ENCODE data around the gene UGT1A3.

Gene UGT1A3

GRCh38 chr2:233795735-233796171, 66.9 kb downstream of the UGT1A3 start:
- DNase-seq (ENCODE audit: low read depth), result no peak

GRCh38 chr2:233796254-233796653, 67.4 kb downstream of the UGT1A3 start:
- DNase-seq (ENCODE audit: low read depth), result no peak

GRCh38 chr2:233798335-233799086, 69.7 kb downstream of the UGT1A3 start:
- DNase-seq (ENCODE audit: low read depth), result no peak

GRCh38 chr2:233799087-233799665, 70.3 kb downstream of the UGT1A3 start:
- DNase-seq (ENCODE audit: low read depth), result no peak

DNA sequence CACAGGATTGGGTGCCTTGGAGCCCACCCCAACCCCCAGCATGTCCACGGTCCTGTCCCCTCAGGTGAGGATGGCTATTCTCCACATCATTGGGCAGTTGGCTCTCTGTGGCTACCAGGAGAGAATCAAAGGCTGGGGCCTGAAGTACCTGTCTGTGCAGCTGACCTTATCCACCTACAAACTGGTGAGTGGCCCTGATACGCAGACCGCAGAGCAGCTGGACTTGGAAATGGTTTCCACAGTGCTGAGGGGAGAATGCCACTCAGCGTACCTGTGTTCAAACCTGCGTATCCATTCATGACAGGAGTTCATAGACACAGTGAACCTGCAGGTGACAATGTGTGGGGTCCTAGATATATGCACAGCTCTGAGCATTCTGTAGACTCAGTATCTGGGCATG, 70.9 kb downstream of the UGT1A3 start:
- DNase-seq (ENCODE audit: low read depth), result no peak

DNA sequence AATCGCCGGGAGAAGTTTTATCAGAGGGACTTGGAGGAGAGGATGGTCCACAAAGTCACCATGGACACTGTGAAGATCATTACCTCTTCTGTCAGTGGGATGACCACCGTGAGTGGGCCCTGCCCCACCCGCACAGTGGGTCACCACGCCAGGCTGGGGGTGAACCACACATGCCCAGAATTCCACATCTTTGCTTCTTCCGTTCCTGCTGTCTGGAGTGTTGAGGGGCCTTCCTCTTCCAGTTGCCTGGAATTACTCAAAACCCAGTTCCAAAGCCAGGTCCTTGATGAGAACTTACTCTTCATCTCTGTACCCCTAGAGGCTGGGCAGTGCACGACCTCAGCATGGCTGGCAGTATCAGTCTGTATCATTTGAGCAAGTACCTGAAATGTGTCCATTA, 71.4 kb downstream of the UGT1A3 start:
- DNase-seq (ENCODE audit: low read depth), result no peak

DNA sequence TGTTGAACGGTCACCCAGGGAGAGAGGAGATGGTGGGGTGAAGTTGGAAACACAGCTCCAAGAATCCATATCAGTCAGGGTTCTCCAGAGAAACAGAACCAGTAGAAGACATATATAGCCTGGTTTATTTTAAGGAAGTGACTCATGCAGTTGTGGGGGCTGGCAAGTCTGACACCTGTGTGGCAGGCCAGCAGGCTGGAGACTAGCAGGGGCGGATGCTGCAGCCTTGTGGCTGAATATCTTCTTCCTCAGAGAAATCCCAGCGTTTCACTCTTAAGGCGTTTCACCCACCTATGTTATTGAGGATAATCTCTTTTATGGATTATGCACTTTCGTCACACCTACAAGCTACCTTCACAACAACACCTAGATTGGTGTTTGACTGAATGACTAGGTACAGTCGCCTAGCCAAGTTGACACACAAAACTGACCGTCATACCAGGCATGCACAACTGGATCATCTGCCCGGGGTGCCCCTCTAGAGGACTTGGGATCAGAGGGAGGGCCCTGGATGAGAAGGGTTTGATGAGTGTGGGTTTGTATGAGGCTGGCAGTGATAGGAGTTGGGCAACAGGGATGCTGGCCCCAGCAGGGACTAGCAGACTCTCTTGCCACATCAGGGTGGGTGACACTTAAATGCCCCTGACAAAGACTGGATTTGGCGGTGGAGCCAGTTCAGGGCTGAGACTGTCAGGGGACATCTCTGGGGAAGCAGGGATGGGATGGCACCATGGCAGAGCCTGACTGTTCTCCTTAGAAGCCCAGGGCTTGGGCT, 72.7 kb downstream of the UGT1A3 start:
- no peak for DNase-seq (ENCODE audit: low read depth)

GRCh38 chr2:233802132-233802815, 73.4 kb downstream of the UGT1A3 start:
- DNase-seq (ENCODE audit: low read depth), result no peak

DNA sequence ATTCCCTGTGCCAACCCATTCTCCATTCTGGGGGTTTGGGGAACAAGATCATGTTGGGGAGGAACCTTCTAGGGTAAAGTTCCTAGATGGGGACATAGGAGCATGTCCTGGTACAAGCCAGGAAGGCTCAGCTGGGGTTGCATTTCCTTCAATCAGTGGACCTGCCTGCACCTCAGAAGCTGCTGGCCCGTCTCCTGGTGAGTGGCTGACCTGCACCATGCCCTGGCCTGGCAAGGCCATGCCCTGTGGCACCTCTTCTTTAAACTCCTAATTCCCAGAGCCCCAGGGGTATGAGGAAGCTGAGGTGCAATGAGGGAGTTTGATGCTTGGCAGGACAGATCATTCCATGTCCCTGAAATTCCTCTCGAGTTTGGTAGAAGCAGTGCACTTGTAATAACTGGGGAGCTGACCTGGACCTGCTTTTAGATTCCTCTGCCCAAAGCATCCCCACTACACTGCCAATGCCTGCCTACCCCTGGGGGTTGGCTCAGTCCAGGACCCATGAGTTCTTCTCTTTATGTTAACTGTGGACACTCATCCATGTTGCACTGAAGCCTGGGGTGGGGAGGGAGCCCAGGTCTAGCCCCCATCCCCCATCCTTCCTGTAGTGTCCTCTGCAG, 74.6 kb downstream of the UGT1A3 start:
- no peak for DNase-seq (ENCODE audit: low read depth)

DNA sequence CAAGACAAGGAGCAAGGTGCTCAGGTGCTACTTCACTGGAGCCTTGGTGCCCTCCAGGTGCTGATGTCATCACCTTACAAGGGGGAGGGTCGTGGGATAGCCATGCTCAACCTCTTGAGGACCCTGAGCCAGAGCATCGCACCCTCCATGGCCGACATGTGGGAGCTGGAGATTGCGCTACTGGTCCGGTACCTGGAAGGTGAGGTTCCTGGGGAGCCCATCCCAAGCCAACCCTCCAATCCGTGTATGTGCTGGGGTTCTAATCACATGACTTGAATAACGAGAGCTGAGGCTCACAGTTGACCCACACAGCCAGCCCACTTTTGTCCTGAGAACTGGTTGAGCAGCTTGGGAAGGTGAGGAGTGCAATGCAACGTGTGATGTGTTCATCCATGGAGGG, 75.2 kb downstream of the UGT1A3 start:
- DNase-seq (ENCODE audit: low read depth), result no peak

DNA sequence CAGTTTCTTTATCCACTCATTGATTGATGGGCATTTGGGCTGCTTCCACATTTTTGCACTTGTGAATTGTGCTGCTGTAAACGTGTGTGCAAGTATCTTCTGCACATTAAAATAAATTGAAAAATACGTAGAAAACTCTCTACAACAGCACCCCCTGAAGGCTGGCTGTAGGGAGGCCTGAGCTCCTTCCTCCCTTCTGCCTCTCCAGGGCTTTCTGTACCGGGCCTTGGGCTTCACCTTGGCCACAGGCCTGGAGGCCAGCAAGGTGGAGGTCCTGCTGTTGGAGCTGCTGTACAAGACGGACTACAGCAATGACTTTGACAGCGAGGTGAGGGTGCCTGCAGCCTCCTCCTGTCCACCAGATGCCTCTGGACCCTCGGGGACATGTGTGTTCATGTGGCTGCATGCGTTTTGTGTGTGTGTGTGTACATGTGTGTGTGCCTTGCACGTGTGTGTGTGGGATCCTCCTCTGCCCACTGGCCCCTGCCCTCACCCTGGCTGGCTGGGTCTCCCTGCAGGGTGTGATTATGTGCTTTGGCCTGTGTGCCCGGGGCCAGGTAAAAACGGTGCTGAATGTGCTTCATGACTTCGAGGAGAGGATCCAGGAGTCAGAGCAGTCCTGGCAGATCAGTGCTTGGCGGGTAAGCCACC, 78.5 kb downstream of the UGT1A3 start:
- no peak for DNase-seq (ENCODE audit: low read depth)

GRCh38 chr2:233807966-233808935, 79.4 kb downstream of the UGT1A3 start:
- no peak for DNase-seq (ENCODE audit: low read depth)

DNA sequence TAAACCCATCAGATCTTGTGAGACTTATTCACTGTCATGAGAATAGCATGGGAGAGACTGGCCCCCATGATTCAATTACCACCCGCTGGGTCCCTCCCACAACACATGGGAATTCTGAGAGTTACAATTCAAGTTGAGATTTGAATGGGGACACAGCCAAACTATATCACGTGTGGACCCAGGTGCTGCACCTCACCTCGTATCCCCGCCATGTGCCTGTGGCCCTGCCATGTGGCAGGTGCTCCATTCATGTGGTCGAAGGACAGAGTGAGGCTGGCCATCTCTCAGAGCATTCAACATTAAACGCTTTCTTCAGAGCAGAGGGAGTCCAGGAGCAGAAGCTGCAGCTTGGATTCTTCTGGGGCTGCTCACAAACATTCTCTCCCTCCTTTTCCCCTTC, 81.5 kb downstream of the UGT1A3 start:
- no peak for DNase-seq (ENCODE audit: low read depth)

DNA sequence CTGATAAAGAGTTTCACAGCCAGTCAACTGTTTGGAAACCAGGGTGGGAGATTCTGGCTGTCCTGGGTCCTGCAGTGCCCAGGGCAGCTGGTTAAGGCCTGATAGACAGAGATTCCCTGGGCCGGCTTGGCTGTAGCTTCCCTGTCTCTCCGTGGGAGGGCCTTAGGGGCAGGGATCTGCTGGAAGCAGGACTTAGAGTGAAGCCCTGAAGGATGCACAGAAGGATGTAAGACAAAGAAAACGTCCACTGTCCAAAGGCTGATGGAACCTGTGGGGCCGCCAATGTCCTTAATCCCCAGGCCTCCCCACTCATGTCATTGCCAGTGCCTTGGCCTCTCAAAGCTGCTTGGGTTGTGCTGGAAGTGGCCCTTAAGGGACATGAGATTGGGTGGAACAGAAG, 82.2 kb downstream of the UGT1A3 start:
- DNase-seq (ENCODE audit: low read depth), result no peak

- DNase-seq (ENCODE audit: low read depth), result no peak
Observed at GRCh38 chr2:233811732-233812131, 82.9 kb downstream of the UGT1A3 start.

DNA sequence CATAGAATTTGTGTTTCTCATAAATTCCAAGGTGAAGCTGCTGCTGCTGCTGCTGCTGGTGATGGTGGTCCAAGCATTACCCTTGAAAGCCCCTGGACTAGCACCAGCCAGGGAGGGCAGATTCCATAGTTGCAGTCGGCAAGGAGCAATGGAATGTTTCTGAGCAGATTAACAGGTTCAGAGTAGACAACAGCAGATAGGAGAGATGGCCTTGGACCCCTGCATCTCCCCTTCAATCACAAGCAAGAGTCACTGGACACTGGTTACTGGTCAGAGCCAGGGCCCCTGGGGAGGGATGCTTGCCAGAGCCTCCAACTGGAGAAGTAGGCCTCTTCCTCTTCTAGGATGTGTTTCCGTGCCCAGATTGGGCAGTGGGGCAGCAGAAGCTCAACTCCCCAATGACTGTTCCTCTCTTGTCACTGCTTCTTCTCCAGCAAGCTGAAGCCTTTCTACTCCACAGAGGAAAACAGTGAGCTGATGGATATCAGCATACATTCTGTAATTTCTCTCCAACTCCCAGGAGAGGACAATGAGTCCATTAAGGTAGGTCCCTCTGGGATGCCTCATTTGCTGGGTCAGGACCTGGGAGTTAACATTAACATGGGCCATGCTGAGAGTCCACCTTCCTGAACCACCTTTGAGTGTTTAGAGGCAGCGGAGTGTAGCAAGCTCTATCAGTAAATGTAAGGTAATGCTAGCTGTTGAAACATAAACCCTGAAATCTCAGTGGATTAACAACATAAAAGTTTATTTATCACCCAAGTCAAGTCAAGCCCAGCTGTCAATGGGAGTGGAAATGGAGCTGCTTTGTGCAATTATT, 84.6 kb downstream of the UGT1A3 start:
- no peak for DNase-seq (ENCODE audit: low read depth)

DNA sequence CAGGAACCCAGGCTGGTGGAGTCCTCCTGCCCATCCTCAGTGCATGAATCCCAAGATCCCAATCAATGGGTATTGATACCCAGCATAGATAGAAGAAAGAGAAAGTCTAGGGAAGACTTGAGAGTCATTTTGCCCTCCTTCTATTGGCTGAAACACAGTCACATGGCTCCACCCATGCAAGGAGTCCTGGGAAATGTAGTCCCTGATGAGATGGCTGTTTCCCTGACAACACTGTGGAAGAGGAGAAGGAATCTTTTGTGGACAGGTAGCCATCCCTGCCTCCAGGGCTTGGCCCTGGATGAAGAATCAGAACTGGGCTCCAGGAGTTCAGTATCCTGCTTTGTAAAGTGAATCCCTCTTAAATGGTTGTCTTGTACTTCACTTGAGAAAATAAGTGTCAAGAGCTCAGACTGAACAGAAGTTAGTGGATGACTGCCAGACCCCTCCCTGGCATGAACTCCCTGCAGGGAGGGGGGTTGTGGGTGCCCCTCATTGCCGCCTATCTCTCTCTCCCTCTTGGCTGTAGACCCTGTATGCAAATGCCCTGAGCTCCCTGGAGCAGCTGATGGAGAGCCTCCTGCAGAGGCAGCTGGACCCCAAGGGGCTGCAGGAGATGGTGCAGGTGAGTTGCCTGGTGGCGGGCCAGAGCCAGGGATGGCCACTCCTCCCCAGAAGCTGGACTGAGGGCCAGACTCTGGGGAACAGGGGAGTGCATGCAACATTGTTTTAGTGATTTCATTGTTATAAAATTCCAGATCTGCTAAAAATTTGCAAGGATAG, 85.4 kb downstream of the UGT1A3 start:
- DNase-seq (ENCODE audit: low read depth), result no peak

DNA sequence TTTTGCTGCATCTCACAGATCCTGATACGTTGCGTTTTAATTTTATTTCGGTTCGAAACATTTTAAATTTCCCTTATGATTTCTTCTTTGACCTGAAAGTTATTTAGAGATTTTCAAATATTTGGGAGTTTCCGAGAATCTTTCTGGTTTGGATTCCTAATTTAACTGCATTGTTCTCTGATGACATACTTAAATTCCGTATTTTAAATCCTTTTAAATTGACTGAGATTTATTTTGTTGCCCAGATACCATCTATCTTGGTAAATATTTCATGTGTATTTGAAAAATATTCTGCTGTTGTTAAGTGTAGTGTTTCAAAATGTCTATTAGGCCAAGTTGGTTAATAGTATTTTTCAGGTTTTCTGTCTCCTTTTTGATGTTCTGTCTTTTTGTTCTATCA, 87.0 kb downstream of the UGT1A3 start:
- DNase-seq (ENCODE audit: low read depth), result no peak

DNA sequence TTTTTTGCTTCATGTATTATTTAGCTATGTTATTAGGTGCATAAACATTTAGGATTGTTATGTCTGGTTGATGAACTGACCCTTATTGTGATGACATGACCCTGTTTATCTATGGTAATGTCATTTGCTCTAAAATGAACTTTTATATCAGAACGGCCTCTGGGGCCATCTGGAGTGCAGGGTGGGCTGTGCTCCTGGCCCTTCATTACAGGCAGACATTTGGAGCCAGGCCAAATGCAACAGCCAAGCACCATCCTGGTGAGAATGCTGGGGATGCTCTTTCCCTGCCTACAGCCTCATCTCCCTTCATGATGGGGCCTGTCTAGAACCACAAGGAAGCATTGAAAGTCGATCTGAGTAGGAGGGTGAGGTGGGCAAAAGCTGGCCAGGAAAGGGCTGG, 87.5 kb downstream of the UGT1A3 start:
- DNase-seq (ENCODE audit: low read depth), result no peak

Measured in GM04503 (cell line).